GM18508 (cell line): ENCODE data around the gene TMEM80.
"Not testable (repeated sequence)": the region's sequence is repeated elsewhere in the genome, so short reads cannot be mapped to it uniquely, and the experiment has no call there.

ENCODE experiments used
- ATAC-seq: cut with Tn5 transposase; IDR thresholded peaks from one replicate; pipeline ENCODE4 v1.9.1; 2021; ENCODE audit warnings: moderate number of reproducible peaks; ENCODE audit not compliant: insufficient read depth, unreplicated experiment

TMEM80 gene

DNA sequence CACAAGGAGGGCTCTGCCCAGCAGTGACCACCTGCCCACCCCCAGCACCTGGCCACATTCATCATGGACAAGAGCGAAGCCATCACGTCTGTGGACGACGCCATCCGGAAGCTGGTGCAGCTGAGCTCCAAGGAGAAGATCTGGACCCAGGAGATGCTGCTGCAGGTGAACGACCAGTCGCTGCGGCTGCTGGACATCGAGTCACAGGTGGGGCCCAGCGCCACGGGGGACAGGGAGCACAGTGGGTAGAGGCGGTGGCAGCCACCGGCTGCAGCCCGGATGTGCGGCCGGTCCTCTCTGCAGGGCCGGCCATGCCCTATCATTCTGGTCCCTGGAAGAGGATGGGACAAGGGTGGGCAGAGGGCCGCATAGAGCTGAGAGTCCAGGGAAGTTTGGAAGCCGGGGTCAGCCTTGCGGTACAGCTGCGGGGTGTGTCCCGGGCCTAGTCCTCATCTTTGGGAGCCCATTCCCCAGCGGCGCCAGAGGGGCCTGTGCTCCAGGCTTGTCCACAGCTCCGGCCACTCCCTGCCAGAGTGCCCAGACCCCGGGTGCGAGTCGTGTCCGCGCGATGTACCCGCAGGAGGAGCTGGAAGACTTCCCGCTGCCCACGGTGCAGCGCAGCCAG, 24.5 kb downstream of the TMEM80 start:
- ATAC-seq, result no peak

DNA sequence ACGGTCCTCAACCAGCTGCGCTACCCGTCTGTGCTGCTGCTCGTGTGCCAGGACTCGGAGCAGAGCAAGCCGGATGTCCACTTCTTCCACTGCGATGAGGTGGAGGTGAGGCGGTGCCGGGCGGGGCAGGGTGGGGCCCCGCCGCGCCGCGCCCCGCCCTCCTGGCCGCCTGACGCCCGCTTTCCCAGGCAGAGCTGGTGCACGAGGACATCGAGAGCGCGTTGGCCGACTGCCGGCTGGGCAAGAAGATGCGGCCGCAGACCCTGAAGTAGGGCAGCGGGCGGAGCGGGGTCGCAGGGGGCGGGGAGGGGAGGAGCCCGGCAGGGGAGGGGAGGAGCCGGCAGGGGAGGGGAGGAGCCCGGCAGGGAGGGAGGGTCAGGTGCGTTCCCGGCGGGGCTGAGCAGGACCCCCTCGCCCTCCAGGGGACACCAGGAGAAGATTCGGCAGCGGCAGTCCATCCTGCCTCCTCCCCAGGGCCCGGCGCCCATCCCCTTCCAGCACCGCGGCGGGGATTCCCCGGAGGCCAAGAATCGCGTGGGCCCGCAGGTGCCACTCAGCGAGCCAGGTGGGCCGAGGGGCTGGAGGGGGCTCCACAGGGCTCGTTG, 25.1 kb downstream of the TMEM80 start:
- no peak for ATAC-seq

DNA sequence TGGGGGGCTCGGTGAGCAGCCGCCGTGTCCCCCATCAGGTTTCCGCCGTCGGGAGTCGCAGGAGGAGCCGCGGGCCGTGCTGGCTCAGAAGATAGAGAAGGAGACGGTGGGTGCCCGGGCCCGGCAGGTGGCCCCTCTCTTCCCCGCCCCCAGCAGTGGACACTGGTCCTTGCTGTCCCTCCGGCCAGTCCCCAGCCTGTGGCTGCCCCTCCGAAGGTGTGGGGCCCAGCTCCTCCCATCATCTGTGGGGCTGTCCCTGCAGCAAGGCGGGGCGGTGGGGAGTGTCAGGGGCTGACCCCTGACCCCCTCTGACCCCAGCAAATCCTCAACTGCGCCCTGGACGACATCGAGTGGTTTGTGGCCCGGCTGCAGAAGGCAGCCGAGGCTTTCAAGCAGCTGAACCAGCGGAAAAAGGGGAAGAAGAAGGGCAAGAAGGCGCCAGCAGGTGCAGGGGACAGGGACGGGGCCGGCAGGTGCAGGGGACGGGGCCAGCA, 25.7 kb downstream of the TMEM80 start:
- no peak for ATAC-seq

DNA sequence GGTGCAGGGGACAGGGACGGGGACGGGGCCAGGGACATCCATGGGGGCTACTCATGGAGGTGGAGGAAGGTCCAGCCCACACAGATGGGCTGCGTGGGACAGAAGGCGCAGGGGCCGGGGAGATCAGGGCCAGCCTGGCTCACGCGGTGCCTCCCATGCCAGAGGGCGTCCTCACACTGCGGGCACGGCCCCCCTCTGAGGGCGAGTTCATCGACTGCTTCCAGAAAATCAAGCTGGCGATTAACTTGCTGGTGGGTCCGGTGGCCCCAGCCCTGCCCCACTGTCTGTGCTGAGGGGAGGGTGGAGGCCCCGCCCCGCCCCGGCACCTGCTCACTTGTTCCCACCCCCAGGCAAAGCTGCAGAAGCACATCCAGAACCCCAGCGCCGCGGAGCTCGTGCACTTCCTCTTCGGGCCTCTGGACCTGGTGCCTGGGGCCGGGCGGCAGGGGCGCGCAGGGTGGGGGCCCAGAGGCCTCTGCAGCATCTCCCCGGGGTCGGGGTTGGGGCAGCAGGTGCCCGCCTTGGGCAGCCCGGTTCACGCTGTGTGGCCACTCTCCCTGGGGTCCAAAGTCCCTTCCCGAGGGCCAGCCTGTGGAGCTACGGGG, 26.2 kb downstream of the TMEM80 start:
- no peak for ATAC-seq

DNA sequence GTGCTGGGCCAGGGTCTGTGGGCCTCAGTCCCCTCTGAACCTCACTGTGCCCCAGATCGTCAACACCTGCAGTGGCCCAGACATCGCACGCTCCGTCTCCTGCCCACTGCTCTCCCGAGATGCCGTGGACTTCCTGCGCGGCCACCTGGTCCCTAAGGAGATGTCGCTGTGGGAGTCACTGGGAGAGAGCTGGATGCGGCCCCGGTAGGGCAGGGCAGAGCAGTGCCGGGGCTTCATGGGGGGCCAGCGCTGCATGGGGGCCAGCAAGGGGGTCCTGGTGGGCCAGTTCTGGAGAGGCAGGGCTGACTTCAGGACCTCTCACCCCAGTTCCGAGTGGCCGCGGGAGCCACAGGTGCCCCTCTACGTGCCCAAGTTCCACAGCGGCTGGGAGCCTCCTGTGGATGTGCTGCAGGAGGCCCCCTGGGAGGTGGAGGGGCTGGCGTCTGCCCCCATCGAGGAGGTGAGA, 26.8 kb downstream of the TMEM80 start:
- ATAC-seq, result no peak

DNA sequence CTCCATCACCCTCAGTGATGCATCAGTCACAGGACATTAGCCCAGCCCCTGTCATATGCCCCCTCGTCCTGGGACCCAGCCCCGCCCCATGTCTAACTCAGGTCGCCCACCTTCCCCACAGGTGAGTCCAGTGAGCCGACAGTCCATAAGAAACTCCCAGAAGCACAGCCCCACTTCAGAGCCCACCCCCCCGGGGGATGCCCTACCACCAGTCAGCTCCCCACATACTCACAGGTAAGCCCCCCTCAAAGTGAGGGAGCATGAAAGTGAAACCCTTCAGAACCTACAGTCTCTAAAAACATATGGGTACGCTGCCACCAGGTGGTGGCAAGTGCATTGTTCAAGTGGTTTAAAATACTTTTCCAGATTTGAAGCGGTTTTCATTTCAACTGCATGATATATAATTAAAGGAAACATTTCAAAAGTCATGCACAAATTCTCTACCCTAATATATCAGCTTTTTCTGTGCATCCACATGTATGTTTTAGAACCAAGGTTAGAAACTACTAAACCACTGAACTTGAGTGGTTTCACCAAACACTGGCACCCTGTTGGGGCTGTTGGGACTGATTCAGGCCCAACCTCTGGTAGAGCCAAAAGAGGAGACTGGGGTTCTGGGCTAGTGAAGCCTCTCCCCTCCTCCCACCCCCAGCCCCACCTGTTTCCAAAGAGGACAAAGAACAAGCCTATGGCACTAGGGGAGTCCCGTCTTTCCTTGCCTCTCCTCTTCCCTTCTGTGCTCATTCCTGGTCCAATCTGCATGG, 27.7 kb downstream of the TMEM80 start:
- no peak for ATAC-seq

DNA sequence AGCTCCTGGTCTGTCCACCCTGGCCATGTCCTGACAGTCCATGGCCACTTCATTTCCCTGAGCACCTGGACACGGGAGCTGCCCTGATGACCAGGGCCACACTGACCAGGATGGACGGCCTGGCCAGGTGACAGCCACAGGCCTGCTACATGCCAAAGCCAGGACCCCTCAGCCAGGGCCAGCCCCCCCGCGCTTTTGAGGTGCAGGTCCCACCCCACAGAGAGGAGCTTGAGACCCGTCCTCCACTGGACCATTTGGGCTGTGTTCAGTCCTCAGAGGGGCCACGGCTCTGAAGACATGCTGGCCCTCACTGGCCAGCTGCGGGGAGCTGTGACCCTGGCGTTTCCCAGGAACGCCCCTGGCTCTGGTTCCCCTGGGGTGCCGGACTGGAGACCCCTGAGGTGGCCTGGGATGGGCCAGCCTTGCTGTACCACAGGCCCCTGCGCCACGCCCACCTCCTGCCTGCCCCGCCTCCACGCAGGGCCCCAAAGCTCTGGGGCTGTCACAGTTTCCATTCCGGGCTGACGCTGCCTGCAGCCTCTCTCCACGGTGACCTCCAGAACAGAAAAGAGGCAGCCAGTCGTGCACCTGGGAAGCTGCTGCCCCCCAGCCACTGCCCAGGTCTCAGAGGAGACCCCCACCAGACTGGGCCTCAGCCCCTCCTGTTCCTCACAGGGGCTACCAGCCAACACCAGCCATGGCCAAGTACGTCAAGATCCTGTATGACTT, 28.6 kb downstream of the TMEM80 start:
- no peak for ATAC-seq

DNA sequence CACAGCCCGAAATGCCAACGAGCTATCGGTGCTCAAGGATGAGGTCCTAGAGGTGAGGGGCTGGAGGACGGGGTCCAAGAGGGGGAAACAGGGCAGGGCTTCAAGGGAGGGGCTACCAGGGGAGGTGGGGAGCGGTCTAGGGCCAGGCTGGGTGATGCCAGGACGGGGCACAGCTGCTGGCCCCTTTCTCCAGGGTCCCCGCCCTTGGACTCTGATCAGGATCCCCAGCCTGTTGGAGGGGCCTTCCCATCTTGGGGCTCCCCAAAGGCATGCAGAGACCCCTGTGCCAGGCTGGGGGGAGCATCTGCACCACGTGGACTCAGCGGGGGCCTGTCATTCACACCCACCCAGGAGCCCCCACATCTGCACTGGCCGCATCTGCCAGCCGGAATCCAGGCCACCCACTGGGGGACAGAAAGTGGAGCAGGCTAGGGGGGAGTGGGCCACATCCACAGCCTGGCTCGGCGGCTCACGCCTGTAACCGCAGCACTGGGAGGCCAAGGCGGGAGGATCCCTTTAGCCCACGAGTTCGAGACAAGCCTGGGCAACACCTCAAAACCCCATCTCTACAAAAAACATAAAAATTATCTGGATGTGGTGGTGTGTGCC, 29.3 kb downstream of the TMEM80 start:
- no peak for ATAC-seq

DNA sequence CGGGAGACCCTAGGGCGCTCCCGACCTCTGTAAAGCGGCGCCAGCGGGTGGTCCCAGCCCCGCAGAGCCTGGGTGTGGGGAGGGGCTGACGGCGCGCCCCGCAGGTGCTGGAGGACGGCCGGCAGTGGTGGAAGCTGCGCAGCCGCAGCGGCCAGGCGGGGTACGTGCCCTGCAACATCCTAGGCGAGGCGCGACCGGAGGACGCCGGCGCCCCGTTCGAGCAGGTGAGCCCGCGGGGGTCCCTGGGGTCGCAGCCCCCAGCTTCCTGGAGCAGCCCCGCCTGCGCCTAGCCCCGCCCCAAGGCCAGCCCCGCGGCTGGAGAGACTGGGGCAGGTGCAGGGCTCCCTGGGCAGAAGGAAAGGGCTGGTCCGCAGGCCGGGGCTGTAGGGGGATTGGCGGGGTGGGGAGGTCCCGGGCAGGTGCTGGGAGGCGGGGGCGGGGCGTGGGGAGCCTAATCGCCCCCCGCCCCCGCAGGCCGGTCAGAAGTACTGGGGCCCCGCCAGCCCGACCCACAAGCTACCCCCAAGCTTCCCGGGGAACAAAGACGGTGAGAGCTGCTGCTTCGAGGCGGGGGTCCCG, 30.1 kb downstream of the TMEM80 start:
- ATAC-seq, result no peak

DNA sequence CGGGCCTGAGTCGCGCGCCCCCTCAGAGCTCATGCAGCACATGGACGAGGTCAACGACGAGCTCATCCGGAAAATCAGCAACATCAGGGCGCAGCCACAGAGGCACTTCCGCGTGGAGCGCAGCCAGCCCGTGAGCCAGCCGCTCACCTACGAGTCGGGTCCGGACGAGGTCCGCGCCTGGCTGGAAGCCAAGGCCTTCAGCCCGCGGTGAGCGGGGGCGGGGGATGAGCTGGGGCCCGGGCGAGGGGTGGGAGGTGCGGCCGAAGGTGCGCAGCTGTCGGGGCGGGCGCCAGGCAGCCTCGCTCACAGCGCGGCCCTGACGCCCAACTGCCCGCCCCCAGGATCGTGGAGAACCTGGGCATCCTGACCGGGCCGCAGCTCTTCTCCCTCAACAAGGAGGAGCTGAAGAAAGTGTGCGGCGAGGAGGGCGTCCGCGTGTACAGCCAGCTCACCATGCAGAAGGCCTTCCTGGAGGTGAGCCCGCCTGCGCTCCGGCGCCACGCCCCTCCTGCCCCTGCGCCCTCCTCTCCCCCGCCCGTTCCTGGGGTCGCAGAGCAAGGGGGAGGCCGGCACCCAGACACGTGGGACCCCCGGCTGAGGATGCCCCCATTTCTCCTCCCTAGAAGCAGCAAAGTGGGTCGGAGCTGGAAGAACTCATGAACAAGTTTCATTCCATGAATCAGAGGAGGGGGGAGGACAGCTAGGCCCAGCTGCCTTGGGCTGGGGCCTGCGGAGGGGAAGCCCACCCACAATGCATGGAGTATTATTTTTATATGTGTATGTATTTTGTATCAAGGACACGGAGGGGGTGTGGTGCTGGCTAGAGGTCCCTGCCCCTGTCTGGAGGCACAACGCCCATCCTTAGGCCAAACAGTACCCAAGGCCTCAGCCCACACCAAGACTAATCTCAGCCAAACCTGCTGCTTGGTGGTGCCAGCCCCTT, 30.9 kb downstream of the TMEM80 start:
- ATAC-seq, result no peak

DNA sequence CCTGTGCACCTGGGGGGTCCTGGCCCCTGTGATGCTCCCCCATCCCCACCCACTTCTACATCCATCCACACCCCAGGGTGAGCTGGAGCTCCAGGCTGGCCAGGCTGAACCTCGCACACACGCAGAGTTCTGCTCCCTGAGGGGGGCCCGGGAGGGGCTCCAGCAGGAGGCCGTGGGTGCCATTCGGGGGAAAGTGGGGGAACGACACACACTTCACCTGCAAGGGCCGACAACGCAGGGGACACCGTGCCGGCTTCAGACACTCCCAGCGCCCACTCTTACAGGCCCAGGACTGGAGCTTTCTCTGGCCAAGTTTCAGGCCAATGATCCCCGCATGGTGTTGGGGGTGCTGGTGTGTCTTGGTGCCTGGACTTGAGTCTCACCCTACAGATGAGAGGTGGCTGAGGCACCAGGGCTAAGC, 31.7 kb downstream of the TMEM80 start:
- ATAC-seq, result no peak

DNA sequence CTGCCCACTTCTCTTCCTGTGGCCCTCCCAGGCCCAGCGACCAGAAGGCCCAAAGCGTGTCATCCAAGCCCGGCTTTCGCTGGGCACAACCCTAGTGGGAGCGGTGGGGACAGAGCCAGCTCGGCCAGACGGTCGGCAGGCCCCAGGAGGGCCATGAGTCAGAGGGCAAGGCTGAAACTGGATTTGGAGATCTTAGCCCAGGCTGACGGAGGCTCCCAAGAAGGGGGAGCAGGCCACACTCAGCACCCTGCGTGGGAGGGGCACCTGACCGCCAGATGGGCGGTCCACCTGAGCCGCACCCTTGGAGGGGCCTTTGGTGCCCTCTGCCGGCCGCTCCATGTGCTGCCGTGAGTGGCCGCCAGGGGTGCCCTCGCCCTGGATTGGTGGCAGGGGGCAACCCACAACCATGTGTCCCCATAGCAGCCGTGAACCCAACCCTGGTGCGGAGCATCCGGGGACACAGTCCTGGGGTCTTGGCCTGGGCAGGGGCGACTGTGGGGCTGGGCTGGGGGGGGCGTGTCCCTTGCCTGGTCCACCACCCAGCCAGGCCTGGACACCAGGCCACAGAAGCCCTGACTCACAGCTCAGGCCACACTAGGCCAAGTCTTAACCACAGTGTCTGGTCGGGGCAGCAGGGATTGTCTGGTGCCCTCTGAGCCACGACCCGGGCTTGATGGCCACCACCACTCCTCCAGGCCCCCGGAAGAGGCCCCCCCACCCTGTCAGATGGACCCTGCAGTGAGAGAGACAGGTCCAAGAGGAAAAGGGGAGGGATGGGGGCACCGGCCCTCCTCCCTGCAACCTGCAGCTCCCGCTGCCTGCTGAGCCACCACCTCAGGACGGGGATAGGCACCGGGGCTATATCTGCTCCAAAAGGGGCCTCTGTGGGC, 32.5 kb downstream of the TMEM80 start:
- ATAC-seq, result no peak

DNA sequence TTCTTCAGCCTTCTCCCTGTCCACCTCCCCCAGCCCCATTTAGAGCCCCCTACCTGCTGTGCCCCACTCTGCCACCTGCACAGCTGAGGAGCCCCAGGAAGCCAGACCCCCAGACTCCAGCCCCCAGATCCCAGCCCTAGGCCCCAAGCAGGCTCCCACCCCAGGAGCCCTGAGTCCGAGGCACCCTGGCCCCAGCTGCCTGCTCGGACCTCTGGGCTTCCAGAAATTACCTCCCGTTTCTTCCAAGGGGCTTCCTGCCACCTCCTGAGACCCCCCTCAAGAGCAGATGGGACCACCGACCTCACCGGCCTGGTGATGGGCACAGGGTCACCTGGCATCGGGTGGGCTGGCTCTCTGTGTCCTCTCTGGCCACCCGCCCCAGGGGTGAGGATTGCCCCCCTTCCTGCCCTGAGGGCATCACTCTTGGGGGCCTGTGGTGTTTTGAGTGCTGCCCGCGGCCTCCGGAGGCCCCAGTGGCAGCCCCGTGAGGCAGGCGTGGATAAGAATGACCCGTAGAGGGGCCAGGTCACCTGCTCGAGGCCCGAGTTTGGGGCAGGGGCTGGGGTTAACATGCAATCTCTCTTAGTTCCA, 33.4 kb downstream of the TMEM80 start:
- no peak for ATAC-seq

DNA sequence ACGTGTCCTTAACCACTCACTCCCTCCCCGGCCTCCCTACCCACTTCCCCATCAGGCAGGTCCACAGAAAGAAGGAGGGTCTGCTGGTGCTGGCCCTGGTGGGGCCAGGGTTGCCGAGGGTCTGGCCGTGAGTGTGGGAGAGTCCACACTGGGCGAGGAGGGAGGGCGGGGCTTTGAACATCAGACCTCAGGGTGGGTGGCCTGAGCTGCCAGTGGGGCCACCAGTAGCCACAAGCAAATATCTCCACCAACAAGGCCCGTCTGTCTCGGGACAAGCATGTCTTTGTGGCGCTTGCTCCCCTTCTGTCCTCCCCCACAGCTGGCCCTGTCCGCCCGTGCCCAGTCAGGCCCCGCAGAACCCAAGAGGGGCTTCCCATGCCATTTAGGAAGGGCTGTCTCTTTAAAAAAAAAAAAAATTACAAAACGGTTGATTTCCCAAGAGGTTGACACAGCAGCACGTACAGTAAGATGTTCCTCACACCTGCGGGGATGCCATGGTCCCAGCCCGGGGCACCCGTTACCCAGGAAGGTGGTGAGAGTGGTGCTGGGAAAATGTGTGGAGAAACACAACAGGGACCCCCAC, 34.0 kb downstream of the TMEM80 start:
- no peak for ATAC-seq

DNA sequence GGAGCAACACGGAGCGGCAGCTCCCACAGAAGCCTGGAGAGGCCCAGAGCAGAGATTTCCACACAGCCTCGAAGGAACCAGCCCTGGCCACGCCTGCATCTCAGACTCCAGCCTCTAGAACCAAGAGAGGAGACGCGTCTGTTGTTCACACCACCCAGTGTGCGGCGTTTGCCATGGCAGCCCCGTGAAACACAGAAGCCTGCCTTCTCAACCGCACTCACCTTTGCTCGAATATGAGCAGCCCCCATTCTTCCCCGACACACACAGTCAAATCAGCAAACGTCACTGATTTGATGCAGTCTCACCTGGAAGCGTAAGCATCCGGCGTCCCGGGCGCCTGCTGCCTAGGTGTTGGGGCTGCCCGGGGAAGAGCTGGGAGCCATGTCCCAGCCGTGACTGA, 37.5 kb downstream of the TMEM80 start:
- ATAC-seq, result no peak

DNA sequence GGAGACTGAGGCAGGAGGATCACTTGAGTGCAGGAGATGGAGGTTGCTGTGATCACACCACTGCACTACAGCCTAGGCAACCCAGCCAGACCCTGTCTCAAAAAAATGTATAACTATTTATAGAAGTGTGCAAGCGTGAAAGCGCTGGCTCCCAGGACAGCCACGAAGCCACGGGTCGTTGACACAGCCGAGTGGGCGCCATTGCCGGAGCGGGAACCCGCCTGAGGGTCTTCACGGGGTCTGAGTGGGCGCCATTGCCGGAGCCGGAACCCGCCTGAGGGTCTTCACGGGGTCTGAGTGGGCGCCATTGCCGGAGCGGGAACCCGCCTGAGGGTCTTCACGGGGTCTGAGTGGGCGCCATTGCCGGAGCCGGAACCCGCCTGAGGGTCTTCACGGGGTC, 38.9 kb downstream of the TMEM80 start:
- not testable (repeated sequence) for ATAC-seq

DNA sequence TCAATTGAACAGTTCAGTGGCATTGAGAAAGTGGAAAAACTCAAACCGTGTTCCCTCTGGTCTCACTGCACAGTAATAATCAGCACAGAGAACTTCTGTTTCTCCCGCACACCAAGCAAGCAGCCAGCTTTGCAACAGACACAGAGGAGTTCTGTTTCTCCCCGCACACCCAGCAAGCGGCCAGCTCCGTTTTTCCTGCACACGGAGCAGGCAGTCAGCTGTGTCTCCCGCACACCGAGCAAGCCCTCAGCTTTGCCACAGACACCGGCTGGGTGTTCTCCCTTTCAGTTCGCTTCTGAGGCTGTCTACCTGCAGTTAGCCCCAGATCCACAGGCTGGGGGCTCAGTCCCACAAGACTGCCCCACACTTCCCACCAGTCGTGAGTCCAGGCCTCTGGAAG, 41.8 kb downstream of the TMEM80 start:
- no peak for ATAC-seq
